ENCODE data around the gene MYH11. TPM values are rescaled to one million over a fixed set of nuclear protein-coding genes. Genes with fewer than 3 reads are reported as not detected.

The MYH11 gene
- total RNA-seq, 1 experiment from 2014 or later: not detected

GRCh38 chr16:15888072-15888976 is 31.5 kb upstream of the MYH11 start, which contains the start of gene CEP20:
CEP20 (minus strand) TSS chr16:15888603; CDS start chr16:15888585, 18 bp downstream.
- intact Hi-C loops (cut with micrococcal nuclease): no loop called here
- peak; percentile 99 for DNase-seq (ENCODE audit: unreplicated experiment)
- Mint-ChIP-seq H3K36me3 (ENCODE audit: insufficient read depth, unreplicated experiment) (peaks cover 15% of the 10 kb centered on the region), H3K4me3 (ENCODE audit: unreplicated experiment) (peak within 1 kb of the TSS; percentile 94), H3K9me3 (ENCODE audit: unreplicated experiment) (no peaks in the 10 kb centered on the region), H3K27me3 (ENCODE audit: insufficient read depth, unreplicated experiment) (no peaks in the 10 kb centered on the region), H3K4me1 (ENCODE audit: insufficient read depth, unreplicated experiment) (peaks cover 15% of the 10 kb centered on the region), H3K27ac (ENCODE audit: low read depth, unreplicated experiment) (peak within 1 kb of the TSS; percentile 91)
- TF ChIP-seq CTCF (IDR thresholded peaks at IDR 0.05; ENCODE audit: unreplicated experiment): no peak
- POLR2A ChIA-PET: interaction anchor here (0.6 to 4.8 kb wide), 26 partner anchors 9 to 246 kb away, joined by 3 to 97 read pairs (median 4); partner anchors contain the start of gene MARF1
- TSS peak; percentile 72 for BruUV-seq (replicated peaks)
- CTCF ChIA-PET: interaction anchor here (0.6 to 3.8 kb wide), 9 partner anchors 9 to 249 kb away, joined by 3 to 32 read pairs (median 3); no protein-coding TSS in a partner anchor

- no peaks in the 10 kb centered on the region for H3K27me3 Mint-ChIP-seq (ENCODE audit: insufficient read depth, unreplicated experiment)
- BruUV-seq (replicated peaks): no TSS peak
- peaks cover 15% of the 10 kb centered on the region for H3K4me1 Mint-ChIP-seq (ENCODE audit: insufficient read depth, unreplicated experiment)
- POLR2A ChIA-PET: interaction anchor here (0.8 to 4.8 kb wide), 7 partner anchors 8 to 244 kb away, joined by 3 to 97 read pairs (median 18); no protein-coding TSS in a partner anchor
- H3K4me3 Mint-ChIP-seq (ENCODE audit: unreplicated experiment): peak overlapping the region; percentile 94
- no peak for DNase-seq (ENCODE audit: unreplicated experiment)
- CTCF ChIA-PET: interaction anchor here (0.6 to 3.8 kb wide), 6 partner anchors 11 to 98 kb away, joined by 3 to 32 read pairs (median 3); no protein-coding TSS in a partner anchor
- H3K36me3 Mint-ChIP-seq (ENCODE audit: insufficient read depth, unreplicated experiment): peaks cover 23% of the 10 kb centered on the region
- H3K27ac Mint-ChIP-seq (ENCODE audit: low read depth, unreplicated experiment): peak overlapping the region; percentile 91
- intact Hi-C loops (cut with micrococcal nuclease): no loop called here
- H3K9me3 Mint-ChIP-seq (ENCODE audit: unreplicated experiment): no peaks in the 10 kb centered on the region
- no peak for TF ChIP-seq CTCF (IDR thresholded peaks at IDR 0.05; ENCODE audit: unreplicated experiment)
Measured at GRCh38 chr16:15887283-15887682, 30.5 kb upstream of the MYH11 start.

GRCh38 chr16:15886078-15886477 is 29.2 kb upstream of the MYH11 start:
- BruUV-seq (replicated peaks): no TSS peak
- ChIA-PET POLR2A (interaction anchor here (0.7 to 4.8 kb wide), 3 partner anchors 14 to 65 kb away, joined by 3 to 97 read pairs (median 29); no protein-coding TSS in a partner anchor), CTCF (interaction anchor here (0.5 to 3.8 kb wide), 4 partner anchors 11 to 129 kb away, joined by 3 to 32 read pairs (median 3); no protein-coding TSS in a partner anchor)
- DNase-seq (ENCODE audit: unreplicated experiment): no peak
- TF ChIP-seq CTCF (IDR thresholded peaks at IDR 0.05; ENCODE audit: unreplicated experiment): no peak
- H3K9me3 Mint-ChIP-seq (ENCODE audit: unreplicated experiment): no peaks in the 10 kb centered on the region
- no peaks in the 10 kb centered on the region for H3K27me3 Mint-ChIP-seq (ENCODE audit: insufficient read depth, unreplicated experiment)
- H3K36me3 Mint-ChIP-seq (ENCODE audit: insufficient read depth, unreplicated experiment): peaks cover 33% of the 10 kb centered on the region
- intact Hi-C loops (cut with micrococcal nuclease): no loop called here
- H3K4me1 Mint-ChIP-seq (ENCODE audit: insufficient read depth, unreplicated experiment): peaks cover 15% of the 10 kb centered on the region
- H3K4me3 Mint-ChIP-seq (ENCODE audit: unreplicated experiment): peak overlapping the region; percentile 26
- H3K27ac Mint-ChIP-seq (ENCODE audit: low read depth, unreplicated experiment): no peak overlapping the region

- no peaks in the 10 kb centered on the region for H3K9me3 Mint-ChIP-seq (ENCODE audit: unreplicated experiment)
- POLR2A ChIA-PET: interaction anchor here (4.8 kb wide), 1 partner anchor 15 kb away, joined by 97 read pairs; no protein-coding TSS in a partner anchor
- no peak for TF ChIP-seq CTCF (IDR thresholded peaks at IDR 0.05; ENCODE audit: unreplicated experiment)
- no peak overlapping the region for H3K27ac Mint-ChIP-seq (ENCODE audit: low read depth, unreplicated experiment)
- no peaks in the 10 kb centered on the region for H3K27me3 Mint-ChIP-seq (ENCODE audit: insufficient read depth, unreplicated experiment)
- no peak for DNase-seq (ENCODE audit: unreplicated experiment)
- intact Hi-C loops (cut with micrococcal nuclease): no loop called here
- CTCF ChIA-PET: interaction anchor here (0.5 to 3.8 kb wide), 2 partner anchors 10 to 27 kb away, joined by 3 to 32 read pairs; no protein-coding TSS in a partner anchor
- H3K4me1 Mint-ChIP-seq (ENCODE audit: insufficient read depth, unreplicated experiment): peaks cover 15% of the 10 kb centered on the region
- peak overlapping the region; percentile 26 for H3K4me3 Mint-ChIP-seq (ENCODE audit: unreplicated experiment)
- peaks cover 38% of the 10 kb centered on the region for H3K36me3 Mint-ChIP-seq (ENCODE audit: insufficient read depth, unreplicated experiment)
- no TSS peak for BruUV-seq (replicated peaks)
Measured at GRCh38 chr16:15885560-15886001, 28.8 kb upstream of the MYH11 start.
